ENCODE data around the gene LAMC1.
A peak's percentile ranks its signal among the peaks of the same experiment; 100 is the strongest.
"Not testable (repeated sequence)": the region's sequence is repeated elsewhere in the genome, so short reads cannot be mapped to it uniquely, and the experiment has no call there.

LAMC1 gene

GRCh38 chr1:183058851-183059502 lies 35.8 kb downstream of the LAMC1 start:
- DNase-seq (ENCODE audit: low spot score), result no peak
- no peak for TF ChIP-seq CTCF (IDR thresholded peaks at IDR 0.05)
- H3K4me3 ChIP-seq, result no peak overlapping the region
- H3K27ac ChIP-seq, result peak overlapping the region in 1 of 2 donors; percentile 9

DNA sequence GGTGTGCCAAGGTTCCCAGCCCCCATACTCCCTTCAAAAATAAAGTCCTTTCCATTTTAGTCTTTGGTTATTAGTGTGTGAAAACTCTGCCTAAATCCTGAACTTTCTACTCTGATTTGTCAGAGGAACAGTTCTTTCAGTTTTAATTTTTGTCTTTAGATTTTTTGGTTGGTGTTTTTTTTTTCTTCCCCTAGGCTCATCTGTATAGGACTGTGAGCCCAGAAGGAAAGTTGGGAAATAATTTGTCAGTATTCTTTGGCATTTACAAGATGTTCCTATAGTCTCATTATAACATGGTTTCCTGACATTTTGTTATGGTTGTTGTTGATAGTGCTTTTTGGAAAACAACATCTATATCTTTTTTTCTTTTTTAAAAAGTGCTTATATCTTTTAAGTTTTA lies 38.0 kb downstream of the LAMC1 start:
- no peak for TF ChIP-seq CTCF (IDR thresholded peaks at IDR 0.05)
- H3K27ac ChIP-seq, result peak overlapping the region; percentile 32 to 67
- peak overlapping the region; percentile 37 for H3K4me3 ChIP-seq
- no peak for DNase-seq (ENCODE audit: low spot score)

- Histone ChIP-seq H3K27ac (no peak overlapping the region), H3K4me3 (no peak overlapping the region)
- no peak for DNase-seq (ENCODE audit: low spot score)
- no peak for TF ChIP-seq CTCF (IDR thresholded peaks at IDR 0.05)
Measured at GRCh38 chr1:183063349-183063748, 40.1 kb downstream of the LAMC1 start.

GRCh38 chr1:183065168-183065706 lies 42.0 kb downstream of the LAMC1 start:
- Histone ChIP-seq H3K27ac (no peak overlapping the region), H3K4me3 (no peak overlapping the region)
- DNase-seq (ENCODE audit: low spot score), result no peak
- no peak for TF ChIP-seq CTCF (IDR thresholded peaks at IDR 0.05)

- not testable (repeated sequence) for DNase-seq (ENCODE audit: low spot score); H3K4me3 ChIP-seq; H3K27ac ChIP-seq
Measured at GRCh38 chr1:183066432-183066831, 43.2 kb downstream of the LAMC1 start.

GRCh38 chr1:183069562-183070216 lies 46.5 kb downstream of the LAMC1 start:
- H3K27ac ChIP-seq, result no peak overlapping the region
- DNase-seq (ENCODE audit: low spot score), result no peak

More at GRCh38 chr1:183069562-183070216, 46.5 kb downstream of the LAMC1 start:
- H3K4me3 ChIP-seq, result no peak overlapping the region
- no peak for TF ChIP-seq CTCF (IDR thresholded peaks at IDR 0.05)

Data from coronary artery (tissue), 2 donors.